22Rv1 (cell line): ENCODE results near the gene HIVEP3.

Experiments
- ZFX ChIP-seq: fragments of 450-650 bp; IDR thresholded peaks from 2 replicates; pipeline ENCODE4 v1.6.1; 2017; ENCODE audit warnings: antibody characterized with exemption, borderline replicate concordance
- TF ChIP-seq, protein P1 (sequence below): fragments of 450-650 bp; IDR thresholded peaks from 2 replicates; pipeline ENCODE4 v1.5.1; 2017; ENCODE audit warnings: mild to moderate bottlenecking

DNA sequence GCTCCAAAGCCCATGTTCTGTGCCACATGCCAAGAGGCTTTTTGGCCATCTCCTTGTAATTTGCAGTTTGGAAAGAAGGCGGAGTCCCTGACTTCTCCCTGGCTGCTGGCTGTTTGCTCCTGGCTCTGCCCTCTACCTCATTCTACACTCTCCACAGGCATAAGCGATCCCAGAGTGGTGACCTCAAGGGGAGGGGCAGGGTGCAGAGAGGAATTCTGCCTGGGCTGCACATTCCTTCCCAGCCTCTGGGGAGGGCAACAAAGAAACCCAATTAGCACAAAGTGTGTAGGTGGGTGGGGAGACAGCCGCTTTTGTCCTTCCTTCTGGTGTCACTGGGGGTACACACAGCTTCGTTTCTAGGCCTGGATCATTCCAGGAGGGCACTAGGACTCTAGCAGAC lies 95.3 kb downstream of the HIVEP3 start:
- TF ChIP-seq, protein P1, sequence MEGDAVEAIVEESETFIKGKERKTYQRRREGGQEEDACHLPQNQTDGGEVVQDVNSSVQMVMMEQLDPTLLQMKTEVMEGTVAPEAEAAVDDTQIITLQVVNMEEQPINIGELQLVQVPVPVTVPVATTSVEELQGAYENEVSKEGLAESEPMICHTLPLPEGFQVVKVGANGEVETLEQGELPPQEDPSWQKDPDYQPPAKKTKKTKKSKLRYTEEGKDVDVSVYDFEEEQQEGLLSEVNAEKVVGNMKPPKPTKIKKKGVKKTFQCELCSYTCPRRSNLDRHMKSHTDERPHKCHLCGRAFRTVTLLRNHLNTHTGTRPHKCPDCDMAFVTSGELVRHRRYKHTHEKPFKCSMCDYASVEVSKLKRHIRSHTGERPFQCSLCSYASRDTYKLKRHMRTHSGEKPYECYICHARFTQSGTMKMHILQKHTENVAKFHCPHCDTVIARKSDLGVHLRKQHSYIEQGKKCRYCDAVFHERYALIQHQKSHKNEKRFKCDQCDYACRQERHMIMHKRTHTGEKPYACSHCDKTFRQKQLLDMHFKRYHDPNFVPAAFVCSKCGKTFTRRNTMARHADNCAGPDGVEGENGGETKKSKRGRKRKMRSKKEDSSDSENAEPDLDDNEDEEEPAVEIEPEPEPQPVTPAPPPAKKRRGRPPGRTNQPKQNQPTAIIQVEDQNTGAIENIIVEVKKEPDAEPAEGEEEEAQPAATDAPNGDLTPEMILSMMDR, result no peak
- TF ChIP-seq ZFX, result no peak
